DND-41 (cell line): ENCODE measurements around the gene MBD2.

Source experiments
- EZH2 ChIP-seq: IDR thresholded peaks from 3 replicates; pipeline ENCODE4 v1.6.1; 2012; ENCODE audit warnings: borderline replicate concordance, low read depth, mild to moderate bottlenecking, moderate library complexity, low read length, inconsistent platforms; ENCODE audit not compliant: severe bottlenecking
- TF ChIP-seq, protein P1 (sequence below): IDR thresholded peaks from 2 replicates; pipeline ENCODE4 v1.5.1; 2012; ENCODE audit warnings: borderline replicate concordance, low read length, moderate library complexity, mild to moderate bottlenecking; ENCODE audit not compliant: poor library complexity, severe bottlenecking; ENCODE audit errors: extremely low read depth

DNA sequence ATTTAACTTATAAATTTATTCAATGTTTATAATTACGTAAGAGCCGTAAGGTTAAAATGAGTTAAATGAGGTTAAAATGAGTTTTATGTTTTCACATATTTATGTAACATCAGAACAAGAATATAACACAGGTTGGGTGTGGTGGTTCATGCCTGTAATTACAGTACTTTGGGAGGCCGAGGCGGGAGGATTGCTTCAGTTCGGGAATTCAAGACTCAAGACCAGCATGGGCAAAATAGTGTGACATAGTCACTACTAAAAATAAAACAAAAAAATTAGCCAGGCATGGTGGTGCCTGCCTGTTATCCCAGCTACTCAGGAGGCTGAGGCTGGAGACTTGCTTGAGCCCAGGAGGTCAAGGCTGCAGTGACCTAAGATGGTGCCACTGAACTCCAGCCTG is 9.3 kb upstream of the MBD2 start:
- TF ChIP-seq, protein P1, sequence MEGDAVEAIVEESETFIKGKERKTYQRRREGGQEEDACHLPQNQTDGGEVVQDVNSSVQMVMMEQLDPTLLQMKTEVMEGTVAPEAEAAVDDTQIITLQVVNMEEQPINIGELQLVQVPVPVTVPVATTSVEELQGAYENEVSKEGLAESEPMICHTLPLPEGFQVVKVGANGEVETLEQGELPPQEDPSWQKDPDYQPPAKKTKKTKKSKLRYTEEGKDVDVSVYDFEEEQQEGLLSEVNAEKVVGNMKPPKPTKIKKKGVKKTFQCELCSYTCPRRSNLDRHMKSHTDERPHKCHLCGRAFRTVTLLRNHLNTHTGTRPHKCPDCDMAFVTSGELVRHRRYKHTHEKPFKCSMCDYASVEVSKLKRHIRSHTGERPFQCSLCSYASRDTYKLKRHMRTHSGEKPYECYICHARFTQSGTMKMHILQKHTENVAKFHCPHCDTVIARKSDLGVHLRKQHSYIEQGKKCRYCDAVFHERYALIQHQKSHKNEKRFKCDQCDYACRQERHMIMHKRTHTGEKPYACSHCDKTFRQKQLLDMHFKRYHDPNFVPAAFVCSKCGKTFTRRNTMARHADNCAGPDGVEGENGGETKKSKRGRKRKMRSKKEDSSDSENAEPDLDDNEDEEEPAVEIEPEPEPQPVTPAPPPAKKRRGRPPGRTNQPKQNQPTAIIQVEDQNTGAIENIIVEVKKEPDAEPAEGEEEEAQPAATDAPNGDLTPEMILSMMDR: no peak
- TF ChIP-seq EZH2: no peak
